NCI-H2196 (cell line): ENCODE data around the gene TMEM9.

ENCODE experiments used
- DNase-seq: peaks from one replicate; lab custom pipeline; 2025; ENCODE audit not compliant: unreplicated experiment; lab: John Stamatoyannopoulos, UW

The TMEM9 gene

DNA sequence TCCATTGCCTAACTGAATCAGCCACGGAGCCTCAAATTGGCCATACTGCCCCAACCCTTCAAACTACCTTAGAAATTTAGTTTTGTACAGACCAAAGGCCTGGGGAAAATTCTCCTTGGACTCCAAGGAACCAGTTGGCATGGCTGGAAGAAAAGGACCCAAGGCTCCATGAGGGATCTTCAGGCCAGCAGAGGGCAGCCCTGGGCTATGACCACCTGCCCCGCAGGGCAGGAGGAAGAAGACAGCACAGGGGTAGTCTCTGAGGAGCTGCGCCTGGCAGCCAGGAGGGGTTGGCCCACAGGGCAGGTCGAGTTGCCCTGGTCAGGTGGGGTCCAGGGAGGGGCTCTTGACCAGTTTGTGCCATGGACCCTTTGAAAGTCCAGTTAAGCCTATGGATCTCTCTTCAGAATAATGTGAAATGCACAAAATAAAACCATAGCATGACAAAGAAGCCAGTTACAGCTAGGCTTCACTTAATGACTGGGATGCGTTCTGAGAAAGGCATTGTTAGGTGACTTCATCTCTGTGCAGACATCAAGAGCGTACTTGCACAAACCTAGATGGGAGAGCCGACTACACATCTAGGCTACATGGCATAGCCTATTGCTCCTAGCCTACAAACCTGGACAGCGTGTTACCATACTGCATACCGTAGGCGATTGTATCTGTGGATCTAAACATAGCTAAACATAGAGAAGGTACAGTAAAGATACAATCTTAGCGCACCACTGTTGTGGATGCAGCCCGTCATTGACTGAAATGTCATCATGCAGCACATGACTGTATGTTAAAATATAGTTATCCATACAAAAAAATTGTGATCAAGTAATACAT lies 68.2 kb downstream of the TMEM9 start:
- peak; percentile 44 for DNase-seq
